HG03108 (cell line): Measurements from ENCODE around the gene PCGF3.
A peak's percentile ranks its signal among the peaks of the same experiment; 100 is the strongest.
"Not testable (repeated sequence)": the region's sequence is repeated elsewhere in the genome, so short reads cannot be mapped to it uniquely, and the experiment has no call there.

Source experiments
- ATAC-seq: cut with Tn5 transposase; IDR thresholded peaks from one replicate; pipeline ENCODE4 v1.9.1; 2021; ENCODE audit warnings: moderate library complexity; ENCODE audit not compliant: unreplicated experiment

PCGF3 gene

DNA sequence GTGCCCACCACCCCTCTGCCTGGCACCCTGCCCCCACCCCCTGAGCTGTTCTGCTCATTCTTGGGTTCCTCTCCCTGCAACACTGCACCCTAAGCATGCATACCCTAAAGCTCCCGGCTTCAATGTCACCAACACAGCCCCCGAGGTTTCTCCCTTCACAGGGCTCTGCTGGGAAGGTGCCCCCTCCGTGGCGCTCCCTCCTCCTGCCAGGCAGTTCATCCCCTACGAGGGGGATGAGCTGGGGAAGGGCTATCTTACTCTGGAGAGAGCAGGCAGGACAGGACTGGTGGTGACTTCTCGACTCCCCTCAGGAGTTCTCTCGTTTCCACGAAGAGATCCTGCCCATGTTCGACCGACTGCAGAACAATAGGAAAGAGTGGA, 38.1 kb upstream of the PCGF3 start:
- ATAC-seq = no peak

DNA sequence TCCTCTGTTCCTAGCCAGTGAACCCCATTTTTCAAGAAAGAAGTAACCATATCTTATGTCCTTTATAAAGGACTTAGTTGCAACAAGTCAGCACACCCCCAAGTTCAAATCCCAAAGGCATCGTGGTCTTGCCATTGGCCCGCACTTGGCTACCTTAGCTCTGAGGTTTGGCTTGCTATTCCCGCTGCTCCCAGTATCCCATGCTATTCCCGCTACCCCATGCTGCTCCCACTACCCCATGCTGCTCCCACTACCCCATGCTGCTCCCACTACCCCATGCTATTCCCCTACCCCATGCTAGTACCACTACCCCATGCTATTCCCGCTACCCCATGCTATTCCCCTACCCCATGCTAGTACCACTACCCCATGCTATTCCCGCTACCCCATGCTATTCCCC, 37.4 kb upstream of the PCGF3 start:
- ATAC-seq = not testable (repeated sequence)

DNA sequence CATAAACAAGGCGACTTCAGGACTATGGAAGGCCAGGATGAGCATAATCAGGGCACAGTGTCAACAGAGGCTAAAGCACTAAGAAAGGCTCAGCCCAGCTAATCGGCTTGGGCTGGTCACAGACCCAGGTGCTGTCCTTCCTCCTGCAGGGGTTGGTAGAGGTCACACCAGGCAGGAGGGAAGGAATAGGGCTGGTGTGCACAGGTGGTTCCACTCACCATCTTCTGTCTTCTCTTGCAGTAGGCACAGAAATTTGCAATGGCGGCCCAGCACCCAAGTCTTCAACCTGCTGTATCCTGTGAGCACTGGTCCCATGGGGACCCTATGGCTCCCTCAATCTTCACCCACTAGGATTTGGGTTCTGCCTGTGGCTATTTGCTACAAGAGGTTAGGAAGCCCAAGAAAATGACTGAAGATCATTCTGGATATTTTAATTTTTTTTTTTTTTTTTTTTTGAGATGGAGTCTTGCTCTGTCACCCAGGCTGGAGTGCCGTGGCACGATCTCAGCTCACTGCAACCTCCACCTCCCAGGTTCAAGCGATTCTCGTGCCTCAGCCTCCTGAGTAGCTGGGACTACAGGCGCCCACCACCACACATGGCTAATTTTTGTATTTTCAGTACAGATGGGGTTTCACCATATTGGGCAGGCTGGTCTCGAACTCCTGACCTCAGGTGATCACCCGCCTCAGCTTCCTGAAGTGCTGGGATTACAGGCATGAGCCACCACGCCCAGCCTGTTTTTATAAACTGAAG, 35.6 kb upstream of the PCGF3 start:
- not testable (repeated sequence) for ATAC-seq

DNA sequence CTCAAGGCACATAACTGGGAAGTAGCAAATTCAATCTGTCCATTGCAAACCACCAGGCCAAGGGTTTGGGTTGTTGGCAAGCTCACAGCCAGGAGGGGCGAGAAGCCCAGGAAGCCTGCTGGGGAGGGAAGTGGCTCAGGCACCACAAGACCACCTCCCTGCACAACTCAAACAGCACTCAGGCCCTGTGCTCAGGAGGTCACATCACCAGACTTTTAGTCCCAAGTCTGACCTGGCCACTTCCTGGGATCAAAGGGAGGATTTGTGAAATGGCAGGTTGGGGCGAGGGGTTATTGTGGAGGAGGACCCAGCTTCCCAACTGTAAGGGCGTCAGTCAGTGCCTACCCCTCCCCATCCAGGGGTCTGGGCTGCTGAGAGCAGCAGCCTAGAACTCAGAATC, 33.9 kb upstream of the PCGF3 start:
- ATAC-seq = no peak

DNA sequence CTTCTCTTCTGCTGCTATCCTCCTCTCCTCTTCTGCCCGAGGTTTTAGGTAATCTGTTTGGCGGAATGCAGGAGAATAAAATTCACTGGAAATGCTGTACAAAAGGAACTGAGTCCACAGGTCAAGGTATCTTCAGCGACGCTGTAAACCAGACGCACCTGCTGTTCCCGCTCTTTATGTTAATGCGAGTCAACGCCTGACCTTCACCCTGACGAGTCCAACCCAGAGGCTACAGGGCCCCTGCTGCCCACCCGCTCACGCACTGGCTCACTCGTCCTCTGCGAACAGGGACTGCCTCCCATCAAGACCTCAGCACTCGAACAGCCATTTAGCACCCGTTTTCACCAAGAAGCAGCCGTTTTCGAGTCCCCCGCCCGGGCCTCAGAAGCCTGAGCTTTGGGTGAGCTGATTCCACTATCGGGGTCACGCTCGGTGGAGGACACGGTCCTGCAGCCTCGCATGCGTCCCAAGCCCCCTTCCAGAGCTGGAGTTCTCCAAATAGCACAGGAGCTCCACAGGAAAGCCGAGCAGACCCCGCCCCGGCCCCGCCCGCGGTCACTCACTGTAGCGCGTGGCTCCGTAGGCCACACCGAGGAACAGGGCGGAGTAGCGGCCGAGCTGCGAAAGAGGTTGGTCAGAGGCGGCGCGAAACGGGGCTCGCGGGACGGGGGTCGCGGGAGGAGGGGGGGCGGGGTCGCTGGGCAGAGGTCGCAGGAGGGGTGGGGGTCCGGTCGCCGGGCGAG, 32.1 kb upstream of the PCGF3 start:
- no peak for ATAC-seq

DNA sequence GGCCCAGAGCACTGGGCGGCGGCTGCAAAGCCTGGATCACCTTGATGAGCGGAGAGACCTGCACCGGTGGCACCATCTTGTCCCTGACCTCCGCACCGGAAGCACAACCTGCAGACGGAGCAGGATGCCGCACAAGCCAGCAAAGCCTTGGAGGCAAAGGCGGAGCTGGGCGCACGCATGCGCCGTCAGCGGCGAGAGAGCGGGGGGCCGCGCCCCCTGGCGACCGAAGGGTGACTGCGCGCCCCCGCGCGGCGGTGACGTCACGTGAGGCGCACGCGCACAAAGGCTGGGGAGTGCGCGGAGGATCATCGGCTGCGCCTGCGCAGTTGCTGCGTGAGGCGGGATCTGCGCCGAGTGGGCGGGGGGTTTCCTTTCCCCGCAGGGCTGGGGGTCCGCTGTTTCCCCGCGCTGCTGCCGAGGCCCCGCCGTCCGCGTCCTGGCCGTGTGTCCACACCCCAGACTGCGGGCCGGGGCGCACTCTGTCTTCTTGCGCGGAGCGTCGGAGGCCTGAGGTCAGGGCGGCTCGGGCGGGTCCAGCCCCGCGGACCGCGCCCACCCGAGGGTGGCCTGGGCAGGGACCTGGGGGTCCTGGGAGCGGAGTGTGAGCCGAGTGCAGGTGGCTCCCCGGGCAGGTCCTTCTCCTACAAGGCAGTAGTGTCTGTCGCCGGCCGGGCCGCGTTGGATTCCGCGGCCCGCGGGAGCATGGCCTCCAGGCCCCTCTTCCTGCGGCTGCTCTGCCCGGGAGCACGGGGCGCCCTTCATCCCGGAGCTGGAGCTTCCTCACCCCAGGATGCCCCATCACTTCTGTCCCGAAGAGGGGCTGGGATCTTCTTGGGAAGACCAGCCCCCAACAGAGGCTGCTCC, 31.2 kb upstream of the PCGF3 start, which contains the start of the genes ATP5ME and MYL5:
TSS of gene ATP5ME (minus strand) at position 105 of the 864 bp plus-strand sequence. CDS start at position 76, 29 bp downstream.
TSS of gene MYL5 (plus strand) at position 371 of the 864 bp plus-strand sequence. CDS start 3,485 bp downstream, outside the sequence.
- ATAC-seq = peak; percentile 66

DNA sequence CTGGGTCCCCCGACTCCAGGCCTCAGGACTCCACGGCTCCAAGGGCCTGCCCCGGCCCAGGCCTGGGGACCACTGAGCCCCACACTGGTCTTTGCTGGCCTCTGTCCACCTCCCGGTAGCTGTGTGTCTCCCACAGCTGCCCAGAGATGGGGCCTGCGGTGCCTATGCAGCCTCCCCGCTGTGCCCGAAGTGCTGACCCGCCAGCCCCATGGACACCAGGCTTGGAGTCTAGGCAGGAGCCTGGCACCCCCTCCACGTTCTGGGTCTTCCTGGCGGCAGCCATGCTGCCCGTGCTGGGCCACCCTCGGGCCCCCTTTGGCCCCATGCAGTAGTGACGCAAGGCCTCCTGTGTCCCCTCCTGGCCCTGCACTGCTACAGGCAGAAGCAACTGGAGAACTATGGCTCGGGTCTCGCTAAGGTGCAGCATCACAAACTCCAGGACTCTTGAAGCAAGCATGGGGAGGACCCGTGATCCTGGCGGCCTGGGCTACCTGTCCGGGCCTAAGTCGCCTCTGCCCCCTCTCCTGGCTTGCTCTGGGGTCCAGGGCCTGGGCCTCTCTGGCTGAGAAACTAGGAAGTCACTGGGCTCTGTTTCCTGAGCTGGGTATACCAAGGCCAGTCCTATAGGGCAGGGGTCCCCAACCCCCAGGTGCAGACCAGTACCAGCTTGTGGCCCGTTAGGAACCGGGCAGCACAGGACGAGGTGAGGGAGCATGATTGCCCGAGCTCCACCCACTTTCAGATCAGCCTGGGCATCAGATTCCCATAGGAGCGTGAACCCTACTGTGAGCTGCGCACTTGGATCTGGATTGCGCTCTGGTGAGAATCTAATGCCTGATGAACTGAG, 30.4 kb upstream of the PCGF3 start:
- ATAC-seq = peak; percentile 4

DNA sequence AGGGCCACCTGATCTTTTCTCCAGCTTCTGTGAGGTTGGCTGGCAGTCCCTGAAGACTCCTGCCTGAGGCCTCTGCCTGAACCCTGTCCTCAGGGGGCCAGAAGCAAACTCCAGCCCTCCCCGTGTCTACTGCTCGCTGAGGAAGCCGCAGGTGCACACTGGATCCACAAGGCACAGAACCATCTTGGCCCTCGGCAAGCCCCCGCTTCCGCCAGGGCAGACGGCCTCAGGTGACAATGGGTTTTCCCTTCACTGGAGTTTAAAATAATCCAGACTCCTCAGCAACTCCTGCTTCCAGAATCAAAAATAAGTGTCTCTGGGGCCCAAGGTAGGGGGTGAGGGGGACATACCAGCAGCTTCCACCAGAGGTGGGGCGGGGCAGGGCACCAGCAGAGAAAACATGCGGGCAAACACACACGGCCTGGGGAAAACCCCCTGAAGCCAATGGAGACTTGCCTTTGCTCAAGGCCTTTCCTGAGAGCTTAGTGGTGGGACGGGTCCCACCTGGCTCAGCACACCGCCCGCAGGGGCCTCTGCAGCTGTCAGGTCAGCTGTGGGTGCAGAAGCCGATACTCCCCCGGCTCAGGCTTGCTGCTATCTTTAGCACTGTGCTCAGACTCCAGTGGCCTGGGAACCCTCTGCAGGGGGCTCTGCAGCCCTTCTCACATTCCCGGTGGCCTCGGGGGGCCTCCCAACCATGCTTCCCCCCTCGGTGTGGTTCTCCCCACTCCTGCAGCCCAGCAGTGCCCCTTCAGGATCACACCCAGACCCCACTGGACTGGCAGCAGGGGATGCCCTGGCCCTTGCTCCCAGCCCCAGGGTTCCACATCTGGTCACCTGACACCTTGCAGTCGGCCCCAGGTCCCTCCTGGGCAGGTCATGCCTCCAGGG, 29.4 kb upstream of the PCGF3 start:
- peak; percentile 32 for ATAC-seq

DNA sequence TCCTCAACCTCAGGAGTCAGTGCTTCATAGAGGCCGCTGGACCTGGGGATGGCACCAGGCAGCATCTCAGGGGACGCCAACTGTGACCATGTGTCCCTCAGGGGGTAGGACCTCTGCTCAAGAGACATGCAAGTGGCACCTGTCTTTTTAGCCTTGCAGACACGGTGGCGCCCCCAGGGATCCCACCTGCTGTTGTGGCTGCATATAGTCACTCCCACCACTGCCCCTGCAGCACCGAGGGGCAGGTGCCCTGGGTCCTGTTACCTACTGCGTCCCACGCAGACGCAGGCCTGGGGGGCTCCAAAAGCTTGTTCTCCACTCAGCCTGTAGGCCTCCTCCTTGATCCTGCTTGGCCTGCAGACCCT, 28.8 kb upstream of the PCGF3 start:
- ATAC-seq = no peak

DNA sequence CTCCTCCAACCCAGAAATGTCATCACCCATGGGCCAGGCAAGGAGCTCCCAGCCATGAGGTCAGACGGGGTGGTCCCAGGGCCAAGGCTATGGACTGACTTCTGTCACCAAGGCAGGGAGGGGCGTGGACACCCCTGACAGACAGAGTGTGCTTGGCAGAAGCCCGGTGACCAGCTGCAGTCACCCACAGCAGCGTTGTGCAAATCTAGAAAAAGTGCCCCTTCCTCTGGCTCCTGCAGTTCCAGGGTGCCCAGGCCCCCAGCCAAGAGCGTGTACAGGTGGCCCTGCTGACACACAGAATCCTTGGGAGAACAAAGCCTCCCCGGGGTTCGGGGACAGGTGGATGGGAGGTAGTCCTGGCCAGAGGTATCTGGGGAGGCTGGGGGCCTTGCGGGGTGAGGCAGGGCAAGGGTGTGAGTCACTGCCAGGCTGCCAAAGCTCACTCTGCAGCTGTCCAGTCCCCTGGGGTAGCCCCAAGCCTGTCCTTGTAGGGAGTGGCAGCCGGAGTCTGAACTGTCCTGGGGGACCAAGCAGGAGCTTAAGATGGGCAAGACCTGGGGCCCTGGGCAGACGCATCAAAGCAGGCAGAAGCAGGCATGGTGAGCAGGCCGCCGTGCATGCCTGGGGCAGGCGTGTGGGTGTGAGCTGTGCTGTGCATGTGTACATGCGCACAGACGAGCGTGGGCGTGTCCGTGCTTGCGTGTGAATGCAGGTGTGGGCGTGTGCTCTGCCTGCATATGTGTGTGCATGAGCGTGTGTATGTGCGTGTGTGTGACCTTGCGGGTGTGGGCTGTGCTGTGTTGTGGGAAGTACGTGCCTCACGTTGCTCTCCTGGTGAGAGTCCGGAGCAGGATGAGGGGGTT, 28.0 kb upstream of the PCGF3 start:
- ATAC-seq = no peak

DNA sequence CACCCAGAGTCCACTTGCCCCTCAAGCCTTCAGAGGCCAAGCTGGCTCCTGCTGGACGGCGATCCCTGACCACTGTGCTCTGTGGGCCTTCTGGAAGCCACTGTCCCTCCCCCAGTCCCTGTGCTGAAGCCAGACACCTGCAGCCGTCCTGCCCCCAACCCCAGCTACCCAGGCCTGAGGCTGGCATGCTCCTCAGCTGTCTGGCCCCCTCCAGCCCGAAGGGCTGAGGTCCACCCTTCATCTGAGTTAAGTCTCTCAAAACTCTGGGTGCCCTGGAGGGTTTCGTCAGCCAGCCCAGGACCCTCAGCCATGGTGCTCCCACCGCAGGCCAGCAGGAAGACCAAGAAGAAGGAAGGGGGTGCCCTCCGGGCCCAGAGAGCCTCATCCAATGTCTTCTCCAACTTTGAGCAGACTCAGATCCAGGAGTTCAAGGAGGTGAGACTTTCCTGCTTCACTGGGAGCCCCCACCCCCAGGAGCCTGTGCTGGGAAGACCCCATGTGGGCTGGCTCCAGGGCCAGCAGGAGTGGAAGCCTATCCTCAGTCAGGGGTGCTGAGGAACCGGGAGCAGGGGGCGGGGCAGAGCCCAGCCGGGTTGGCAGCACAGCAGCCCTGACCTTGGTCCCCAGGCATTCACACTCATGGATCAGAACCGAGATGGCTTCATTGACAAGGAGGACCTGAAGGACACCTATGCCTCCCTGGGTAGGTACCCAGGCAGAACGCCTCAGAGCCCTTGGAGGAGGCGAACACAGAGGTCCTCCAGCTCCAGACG, 27.1 kb upstream of the PCGF3 start:
- no peak for ATAC-seq

DNA sequence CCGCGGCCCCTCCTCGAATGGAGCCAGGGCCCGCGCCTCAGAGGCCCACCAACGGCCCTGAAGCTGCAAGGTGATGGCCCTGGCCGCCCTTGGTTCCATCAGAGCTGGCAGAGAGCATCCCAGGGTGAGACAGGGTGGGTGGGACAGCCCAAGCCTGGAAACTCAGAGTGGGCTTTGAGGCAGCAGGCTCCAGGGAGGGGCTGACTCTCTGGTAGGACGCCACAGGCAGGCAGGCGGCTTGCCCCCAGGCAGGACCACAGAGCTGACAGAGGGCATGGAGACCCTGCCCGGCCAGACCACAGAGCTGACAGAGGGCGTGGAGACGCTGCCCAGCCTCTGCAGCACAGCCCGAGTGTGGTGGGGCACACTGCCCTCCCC, 26.5 kb upstream of the PCGF3 start:
- ATAC-seq = no peak

DNA sequence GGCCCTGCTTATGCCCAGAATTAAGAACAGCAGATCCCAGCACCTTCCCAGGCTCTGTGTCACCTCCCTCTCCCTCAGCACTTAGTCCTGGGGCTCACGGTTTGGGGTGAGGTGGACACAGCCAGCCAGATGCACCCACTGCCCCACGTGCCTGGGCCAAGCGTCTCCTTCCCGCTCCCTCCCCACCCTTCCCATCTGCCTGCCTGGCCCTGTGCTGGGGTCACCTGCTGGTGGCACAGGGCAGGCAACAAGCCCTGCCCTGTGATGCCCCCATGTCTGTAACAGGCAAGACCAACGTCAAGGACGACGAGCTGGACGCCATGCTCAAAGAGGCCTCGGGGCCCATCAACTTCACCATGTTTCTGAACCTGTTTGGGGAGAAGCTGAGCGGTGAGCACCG, 26.0 kb upstream of the PCGF3 start:
- ATAC-seq = no peak

DNA sequence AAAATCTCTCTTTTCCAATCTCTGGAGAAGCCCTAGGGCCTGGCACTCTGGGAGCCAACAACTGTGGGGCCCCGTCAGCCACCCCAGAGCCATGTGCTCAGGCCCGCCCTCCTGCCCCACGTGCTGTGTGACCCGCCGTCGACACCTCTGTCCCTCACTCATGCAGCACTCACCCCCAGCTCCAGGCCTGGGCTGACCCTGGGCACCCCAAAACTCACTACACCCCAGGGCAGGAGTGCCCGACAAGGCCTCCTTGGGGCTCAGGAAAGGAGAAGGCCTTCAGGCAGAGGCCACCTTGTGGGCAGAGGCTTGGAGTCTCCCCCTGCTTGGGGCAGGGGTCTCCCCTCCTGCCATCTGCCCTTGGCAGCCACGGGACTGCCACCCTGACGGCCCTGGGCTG, 25.5 kb upstream of the PCGF3 start:
- ATAC-seq = no peak

DNA sequence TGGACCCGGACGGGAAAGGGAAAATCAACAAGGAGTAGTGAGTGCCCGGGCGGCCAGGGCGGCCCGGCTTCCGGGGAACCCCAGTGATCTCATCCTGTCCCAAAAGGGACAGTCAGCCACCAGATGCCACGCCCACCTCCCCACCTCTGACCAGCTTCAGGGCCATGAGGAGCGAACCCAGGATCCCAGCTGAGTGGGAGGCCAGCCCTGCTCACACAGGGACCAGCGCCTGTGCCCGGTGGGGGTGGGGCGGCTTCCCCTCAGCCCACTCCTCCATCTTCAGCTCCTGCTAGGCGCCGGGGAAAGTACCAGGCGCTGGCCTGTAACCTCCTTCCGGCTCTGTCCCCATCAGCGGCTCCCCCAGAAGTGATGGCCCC, 25.1 kb upstream of the PCGF3 start:
- no peak for ATAC-seq

DNA sequence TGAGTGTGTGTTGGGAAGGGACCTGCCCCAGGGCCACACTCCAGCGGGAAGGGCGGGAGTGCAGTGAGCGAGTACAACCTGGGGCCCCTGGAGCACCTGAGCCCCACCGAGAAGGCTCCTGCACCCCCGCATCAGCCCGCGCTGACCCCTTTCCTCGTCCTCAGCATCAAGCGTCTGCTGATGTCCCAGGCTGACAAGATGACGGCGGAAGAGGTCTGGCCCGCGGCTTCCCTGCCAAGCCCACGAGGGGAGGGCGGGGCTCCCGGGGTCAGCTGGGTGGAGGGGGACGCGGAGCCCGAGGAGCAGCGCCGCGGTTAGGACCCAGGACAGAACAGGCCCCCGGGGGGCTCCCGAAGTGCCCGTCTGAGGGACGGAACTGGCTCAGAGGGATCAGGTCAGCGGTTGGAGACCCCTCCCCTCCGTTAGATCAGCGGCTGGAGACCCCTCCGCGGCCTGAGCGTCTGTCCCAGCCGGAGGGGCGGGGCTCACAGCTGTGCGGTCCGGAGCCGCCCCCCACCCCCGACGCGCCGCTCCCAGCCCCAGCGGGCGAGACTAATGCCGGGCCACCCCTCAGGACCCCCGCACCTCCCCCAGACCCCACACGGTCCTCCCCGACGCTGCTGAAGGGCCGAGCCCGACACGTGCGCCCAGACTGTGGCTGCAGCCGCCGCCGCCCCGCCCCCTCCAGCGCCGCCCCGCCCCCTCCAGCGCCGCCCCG, 24.5 kb upstream of the PCGF3 start:
- no peak for ATAC-seq

DNA sequence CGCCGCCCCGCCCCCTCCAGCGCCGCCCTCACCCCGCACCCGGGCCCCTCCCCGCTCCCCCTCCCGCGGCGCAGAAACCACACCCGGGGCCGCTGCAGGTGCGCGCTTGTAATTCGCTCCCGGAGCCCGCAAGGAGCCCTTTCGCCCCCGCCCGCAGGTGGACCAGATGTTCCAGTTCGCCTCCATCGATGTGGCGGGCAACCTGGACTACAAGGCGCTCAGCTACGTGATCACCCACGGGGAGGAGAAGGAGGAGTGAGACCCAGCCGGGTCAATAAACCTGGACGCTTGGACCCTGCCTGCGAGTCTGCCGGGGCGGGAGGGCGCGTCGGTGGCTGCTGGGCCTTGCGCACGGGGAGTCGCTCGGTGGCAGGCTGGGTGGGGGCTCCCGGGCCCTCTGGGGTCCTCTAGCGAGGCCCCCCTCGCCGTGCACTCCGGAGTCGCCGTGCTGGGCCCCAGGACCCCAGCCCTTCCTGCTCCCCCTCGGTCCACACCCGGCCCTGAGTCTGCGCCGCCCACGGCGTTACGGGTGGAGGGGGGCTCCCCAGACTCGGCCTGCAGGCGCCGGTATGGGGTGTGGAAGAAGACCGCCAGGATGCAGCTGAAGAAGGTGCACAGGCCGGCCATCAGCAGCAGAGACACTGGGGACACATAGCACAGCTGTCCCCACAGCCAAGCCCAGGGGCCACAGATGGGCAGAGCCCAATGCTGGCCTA, 23.7 kb upstream of the PCGF3 start:
- ATAC-seq = no peak
